GM19240 (cell line): ENCODE data around the gene S1PR4.
"Not testable (repeated sequence)": the region's sequence is repeated elsewhere in the genome, so short reads cannot be mapped to it uniquely, and the experiment has no call there.

ENCODE experiments used
- DNase-seq: peaks from one replicate; pipeline ENCODE4 v3.0.0; 2011; ENCODE audit warnings: low spot score; ENCODE audit not compliant: insufficient read length

Gene S1PR4

GRCh38 chr19:3194106-3195087, 15.8 kb downstream of the S1PR4 start:
- no peak for DNase-seq

GRCh38 chr19:3196064-3196932, 17.7 kb downstream of the S1PR4 start:
- DNase-seq = no peak

- DNase-seq = no peak
Observed at GRCh38 chr19:3196933-3197205, 18.3 kb downstream of the S1PR4 start.

GRCh38 chr19:3198901-3199700, 20.5 kb downstream of the S1PR4 start:
- no peak for DNase-seq

- no peak for DNase-seq
Observed at GRCh38 chr19:3201072-3201700, 22.6 kb downstream of the S1PR4 start.

- DNase-seq = no peak
Observed at GRCh38 chr19:3201911-3202310, 23.3 kb downstream of the S1PR4 start.

GRCh38 chr19:3202346-3202745, 23.8 kb downstream of the S1PR4 start:
- DNase-seq = no peak

GRCh38 chr19:3202895-3203294, 24.3 kb downstream of the S1PR4 start:
- DNase-seq = not testable (repeated sequence)

GRCh38 chr19:3203805-3204645, 25.5 kb downstream of the S1PR4 start:
- DNase-seq = no peak

GRCh38 chr19:3204646-3205275, 26.2 kb downstream of the S1PR4 start:
- DNase-seq = no peak

- no peak for DNase-seq
Observed at GRCh38 chr19:3206216-3206953, 27.8 kb downstream of the S1PR4 start.

GRCh38 chr19:3207461-3208242, 29.1 kb downstream of the S1PR4 start:
- no peak for DNase-seq

- DNase-seq = no peak
Observed at GRCh38 chr19:3208317-3209207, 30.0 kb downstream of the S1PR4 start.

GRCh38 chr19:3210347-3211017, 31.9 kb downstream of the S1PR4 start:
- peak; percentile 86 for DNase-seq

- DNase-seq = no peak
Observed at GRCh38 chr19:3211191-3211590, 32.6 kb downstream of the S1PR4 start.

GRCh38 chr19:3213159-3213558, 34.6 kb downstream of the S1PR4 start:
- DNase-seq = no peak

- DNase-seq = no peak
Observed at GRCh38 chr19:3216874-3217273, 38.3 kb downstream of the S1PR4 start.
